ENCODE measurements around the gene CD44.

GRCh38 chr11:35257281-35257680, 118.3 kb downstream of the CD44 start:
- TF ChIP-seq CTCF (IDR thresholded peaks at IDR 0.05) (no peak), POLR2A (IDR thresholded peaks at IDR 0.05) (no peak)

All from heart left ventricle (tissue), 13 donors.